GM18868 (cell line): ENCODE data around the gene GRXCR2.
"Not testable (repeated sequence)": the region's sequence is repeated elsewhere in the genome, so short reads cannot be mapped to it uniquely, and the experiment has no call there.

Experiments
- ATAC-seq: cut with Tn5 transposase; IDR thresholded peaks from one replicate; pipeline ENCODE4 v1.9.1; 2021; ENCODE audit warnings: mild to moderate bottlenecking, moderate library complexity; ENCODE audit not compliant: unreplicated experiment

Gene GRXCR2

GRCh38 chr5:145838276-145838675 lies 34.5 kb downstream of the GRXCR2 start:
- no peak for ATAC-seq

GRCh38 chr5:145836241-145836640 lies 36.6 kb downstream of the GRXCR2 start:
- not testable (repeated sequence) for ATAC-seq

GRCh38 chr5:145835848-145836239 lies 37.0 kb downstream of the GRXCR2 start:
- peak; percentile 15 for ATAC-seq

- ATAC-seq, result peak; percentile 71
These were observed 37.6 kb downstream of the GRXCR2 start, which contains the start of gene PRELID2 for GRCh38 chr5:145834917-145835847. Gene PRELID2, minus strand, starts transcription at chr5:145835342. Its CDS starts 91 bp downstream, at chr5:145835251.

- ATAC-seq, result no peak
These were observed 38.3 kb downstream of the GRXCR2 start for GRCh38 chr5:145834554-145834916.

GRCh38 chr5:145833631-145834200 lies 39.1 kb downstream of the GRXCR2 start:
- ATAC-seq, result no peak

- no peak for ATAC-seq
These were observed 42.2 kb downstream of the GRXCR2 start for GRCh38 chr5:145830594-145830993.

GRCh38 chr5:145829708-145830361 lies 43.0 kb downstream of the GRXCR2 start:
- no peak for ATAC-seq

GRCh38 chr5:145826895-145827674 lies 45.7 kb downstream of the GRXCR2 start:
- no peak for ATAC-seq

GRCh38 chr5:145825751-145826180 lies 47.0 kb downstream of the GRXCR2 start:
- ATAC-seq, result peak; percentile 74

GRCh38 chr5:145824040-145824439 lies 48.8 kb downstream of the GRXCR2 start:
- ATAC-seq, result no peak

GRCh38 chr5:145818604-145819003 lies 54.2 kb downstream of the GRXCR2 start:
- ATAC-seq, result no peak

- ATAC-seq, result no peak
These were observed 59.9 kb downstream of the GRXCR2 start for GRCh38 chr5:145812877-145813276.

GRCh38 chr5:145811834-145812625 lies 60.8 kb downstream of the GRXCR2 start:
- ATAC-seq, result peak; percentile 59
